HT1080 (cell line): Measurements from ENCODE around the gene FBXW7. TPM values are rescaled to one million over a fixed set of nuclear protein-coding genes. Genes with fewer than 3 reads are reported as not detected.

Experiments
- DNase-seq: peaks from one replicate; pipeline ENCODE4 v3.0.0-alpha.2; 2015; ENCODE audit warnings: low read depth
- total RNA-seq: library from RNA; depleted of rRNA; stranded (reverse); fragments of >200 nt; shearing (Covaris generic); gene quantifications from 2 replicates; pipeline ENCODE4 v1.2.3, GENCODE V29; 2014

The FBXW7 gene
- total RNA-seq, 1 experiment from 2014 or later: 17.4 TPM

DNA sequence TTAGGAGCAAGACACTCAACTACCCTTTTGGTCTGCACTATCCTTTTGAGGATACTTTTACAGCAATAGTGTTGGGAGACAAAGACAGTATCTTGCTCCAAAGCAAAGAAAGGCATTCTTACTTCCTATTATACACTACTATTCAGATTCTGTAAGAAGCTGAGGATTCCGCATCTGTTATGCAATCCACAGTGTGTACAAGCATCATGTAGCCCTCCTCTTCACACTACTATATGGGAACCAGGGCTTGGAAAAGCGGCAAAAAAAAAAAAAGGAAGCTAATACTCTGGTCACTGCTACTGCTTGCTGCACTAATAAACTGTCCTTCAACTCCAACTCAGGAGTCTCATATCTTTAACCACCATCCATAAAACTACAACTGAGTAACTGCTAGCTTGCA lies 59.1 kb downstream of the FBXW7 start:
- no peak for DNase-seq

DNA sequence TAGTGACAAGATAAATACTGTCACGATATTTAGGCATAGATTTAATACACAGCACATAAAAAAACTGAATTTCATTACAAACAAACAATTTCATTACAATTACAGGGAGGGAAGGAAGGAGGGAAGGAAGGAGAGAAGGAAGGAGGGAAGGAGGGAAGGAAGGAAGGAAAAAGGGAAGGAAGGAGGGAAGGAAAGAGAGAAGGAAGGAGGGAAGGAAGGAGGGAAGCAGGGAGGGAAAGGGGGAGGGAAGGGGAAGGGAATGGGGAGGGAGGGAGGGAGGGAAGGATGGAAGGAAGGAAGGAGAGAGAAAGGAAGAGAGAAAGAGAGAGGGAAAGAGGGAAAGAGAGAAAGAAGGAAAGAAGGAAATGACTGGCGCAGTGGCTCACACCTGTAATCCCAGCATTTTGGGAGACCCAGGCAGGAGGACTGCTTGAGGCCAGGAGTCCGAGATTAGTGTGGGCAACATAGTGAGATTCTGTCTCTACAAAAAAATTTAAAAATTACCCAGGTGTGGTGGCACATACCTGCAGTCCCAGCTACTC lies 64.6 kb downstream of the FBXW7 start:
- DNase-seq: no peak

DNA sequence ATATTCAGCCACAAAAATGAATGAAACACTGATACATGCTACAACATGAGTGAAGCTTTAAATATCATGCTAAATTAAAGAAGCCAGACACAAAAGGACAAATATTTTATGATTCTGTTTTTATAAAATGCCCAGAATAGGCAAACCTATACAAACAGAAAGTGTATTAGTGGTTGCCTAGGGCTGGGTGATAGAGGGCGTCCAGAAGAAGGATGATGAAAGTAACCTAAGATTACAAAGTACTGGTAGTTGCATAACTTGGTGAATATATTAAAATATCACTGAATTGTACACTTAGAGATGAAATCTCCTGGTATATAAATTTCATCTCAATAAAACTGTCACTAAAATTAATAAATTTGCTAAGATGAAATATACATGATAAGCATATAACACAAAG lies 67.5 kb downstream of the FBXW7 start:
- DNase-seq: no peak

DNA sequence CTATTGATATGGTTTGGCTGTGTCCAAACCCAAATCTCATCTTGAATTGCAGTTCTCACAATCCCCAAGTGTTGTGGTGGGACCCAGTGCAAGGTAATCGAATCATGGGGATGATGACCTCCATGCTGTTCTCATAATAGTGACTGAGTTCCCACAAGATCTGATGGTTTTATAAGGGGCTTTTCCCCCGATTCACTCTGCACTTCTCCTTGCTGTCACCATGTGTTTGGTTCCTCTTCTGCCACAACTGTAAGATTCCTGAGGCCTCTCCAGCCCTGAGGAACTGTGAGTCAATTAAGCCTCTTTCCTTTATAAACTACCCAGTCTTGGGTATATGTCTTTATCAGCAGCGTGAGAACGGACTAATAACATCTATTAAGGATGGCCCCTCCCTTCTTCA lies 68.8 kb downstream of the FBXW7 start:
- no peak for DNase-seq

DNA sequence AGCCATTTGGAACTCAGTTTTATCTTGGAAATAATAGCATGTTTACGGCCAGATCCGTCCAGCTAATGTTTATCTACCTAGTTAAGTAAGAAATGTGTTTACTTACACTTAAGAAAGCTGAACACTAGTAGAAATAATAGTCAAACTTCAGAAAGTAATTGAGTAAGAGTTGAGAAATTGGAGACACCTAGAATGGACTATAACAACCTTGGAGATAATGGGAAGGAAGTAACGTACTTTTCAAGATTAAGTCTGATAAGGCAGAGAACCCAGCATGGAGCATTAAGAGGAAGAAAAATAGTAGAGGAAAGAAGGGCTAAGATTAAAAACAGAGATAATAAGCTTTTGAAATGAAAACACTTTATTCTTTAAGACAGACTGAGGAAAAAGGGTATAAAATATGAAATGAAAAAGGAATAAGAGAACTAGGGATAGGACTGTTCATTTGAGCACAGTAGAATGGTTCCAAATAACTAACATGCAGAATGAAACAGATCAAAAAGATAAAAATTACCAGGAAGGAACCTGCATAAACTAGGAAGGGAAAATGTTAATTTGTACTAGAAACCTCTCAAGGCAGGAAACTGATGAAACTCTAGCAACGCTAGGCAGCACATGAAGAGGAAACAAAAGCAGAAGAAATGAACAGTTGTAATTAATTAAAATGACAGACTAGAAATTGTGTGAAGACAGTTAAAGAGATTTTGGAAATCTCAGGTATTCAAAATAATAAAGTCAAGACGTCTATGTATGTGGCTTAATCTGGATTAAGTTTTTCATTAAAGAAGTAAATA lies 71.7 kb downstream of the FBXW7 start:
- DNase-seq: no peak

DNA sequence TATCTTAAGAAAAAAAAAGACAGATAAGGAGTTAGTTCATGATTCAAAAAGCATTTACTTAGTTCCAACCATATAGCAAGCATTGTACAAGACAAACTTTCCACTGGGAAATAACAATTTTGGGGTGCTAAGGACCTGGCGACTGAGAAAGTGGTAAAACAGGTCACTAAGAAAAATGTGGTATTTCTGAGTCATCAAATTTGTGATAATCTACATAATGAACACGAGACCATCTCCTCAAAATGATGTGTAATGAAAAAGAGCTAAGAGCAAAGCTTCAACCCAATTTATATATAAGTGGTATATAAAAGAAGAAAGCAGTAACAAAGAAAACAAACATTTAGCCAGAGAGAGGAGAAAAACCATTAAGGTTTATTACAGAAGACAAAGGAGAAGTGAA lies 72.3 kb downstream of the FBXW7 start:
- no peak for DNase-seq

DNA sequence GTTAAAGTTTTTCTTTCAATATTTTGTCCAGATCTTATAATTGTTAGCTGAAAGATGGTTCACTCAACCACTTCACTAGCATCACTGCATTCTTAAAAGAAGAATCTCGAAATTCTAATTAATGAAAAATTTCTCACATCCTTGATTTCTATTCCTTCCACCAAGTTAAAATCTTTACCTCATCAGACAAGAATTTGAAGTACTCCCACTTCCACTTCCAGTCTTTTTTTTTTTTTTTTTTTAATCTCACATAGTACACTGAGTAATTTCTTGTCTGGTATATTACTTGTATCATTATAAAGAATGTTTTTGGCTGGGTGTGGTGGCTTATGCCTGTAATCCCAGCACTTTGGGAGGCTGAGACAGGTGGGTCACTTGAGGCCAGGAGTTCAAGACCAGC lies 73.2 kb downstream of the FBXW7 start:
- peak; percentile 4 for DNase-seq

DNA sequence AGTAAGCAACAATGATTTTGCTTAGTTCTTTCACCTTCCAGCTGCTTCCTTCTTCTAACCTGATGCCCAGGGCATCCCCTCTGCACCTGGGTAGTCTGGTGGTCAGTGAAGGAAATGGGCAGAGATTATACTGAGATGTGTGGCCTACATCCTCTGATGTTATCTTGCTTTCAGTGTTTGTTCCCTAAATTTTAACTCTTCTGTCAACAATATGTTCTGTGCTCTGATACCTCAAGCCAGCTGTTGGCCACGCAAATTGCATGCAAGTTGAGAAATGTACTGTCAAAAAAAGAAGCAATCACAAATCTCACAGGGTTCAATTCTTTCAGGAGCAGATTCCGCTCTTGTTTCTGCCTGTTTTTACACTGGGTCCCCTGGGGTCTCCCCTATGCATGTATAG lies 73.8 kb downstream of the FBXW7 start:
- no peak for DNase-seq

DNA sequence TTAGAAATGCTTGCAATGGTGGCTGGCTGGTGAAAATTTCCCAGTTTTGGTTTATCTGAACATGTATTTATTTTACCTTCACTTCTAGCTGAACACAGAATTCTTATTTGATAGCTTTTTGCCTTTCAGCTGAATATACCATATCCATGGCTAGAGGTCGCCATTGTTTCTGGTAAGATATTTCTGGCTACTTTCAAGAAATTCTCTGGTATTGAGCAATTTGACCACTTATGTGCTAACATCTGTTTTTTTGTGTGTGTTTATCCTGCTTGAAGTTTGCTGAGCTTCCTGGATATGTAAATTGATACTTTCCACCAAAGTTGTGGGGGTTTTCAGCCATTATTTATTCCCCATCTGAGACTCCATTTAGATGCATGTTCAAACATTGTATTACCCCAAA lies 75.4 kb downstream of the FBXW7 start:
- DNase-seq: peak; percentile 33

DNA sequence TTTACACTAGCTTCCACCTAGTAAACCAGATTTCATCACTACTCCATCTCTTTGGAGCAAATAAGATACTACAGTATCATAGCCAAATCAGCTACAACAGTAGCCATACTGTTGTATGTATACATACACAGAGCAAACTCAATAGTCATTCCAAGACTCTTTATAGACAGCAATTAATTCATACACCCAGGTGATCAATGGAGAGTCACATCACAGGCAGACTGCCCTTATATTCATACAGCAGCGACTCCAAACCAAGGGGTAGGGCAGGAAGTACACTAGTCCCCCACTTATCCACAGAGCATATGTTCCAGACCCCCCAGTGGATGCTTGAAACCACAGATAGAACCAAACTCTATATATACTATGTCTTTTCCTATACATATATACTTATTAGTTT lies 76.6 kb downstream of the FBXW7 start:
- DNase-seq: no peak

DNA sequence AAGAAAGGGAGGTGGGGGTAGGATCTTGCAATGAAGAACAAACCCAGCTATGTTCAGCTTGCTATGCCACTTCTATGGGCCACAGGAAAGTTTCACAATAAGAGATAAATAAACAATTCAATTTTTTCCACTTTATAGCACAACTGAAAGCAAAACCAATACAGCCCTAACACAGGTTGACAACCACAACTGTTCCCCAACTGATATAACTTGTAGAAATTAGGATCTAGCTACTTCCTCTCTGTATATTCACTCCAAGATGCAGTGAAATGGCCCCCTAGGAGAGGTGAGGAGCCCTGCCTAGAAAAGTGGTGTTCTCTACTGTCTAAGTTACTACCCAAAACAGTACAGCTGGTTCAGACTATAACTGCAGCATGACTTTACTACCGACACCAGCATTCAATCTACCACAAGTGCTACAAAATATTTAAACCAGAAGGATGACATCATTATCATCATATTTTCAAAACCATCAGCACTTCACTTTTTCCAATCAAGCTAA lies 77.0 kb downstream of the FBXW7 start:
- DNase-seq: no peak

DNA sequence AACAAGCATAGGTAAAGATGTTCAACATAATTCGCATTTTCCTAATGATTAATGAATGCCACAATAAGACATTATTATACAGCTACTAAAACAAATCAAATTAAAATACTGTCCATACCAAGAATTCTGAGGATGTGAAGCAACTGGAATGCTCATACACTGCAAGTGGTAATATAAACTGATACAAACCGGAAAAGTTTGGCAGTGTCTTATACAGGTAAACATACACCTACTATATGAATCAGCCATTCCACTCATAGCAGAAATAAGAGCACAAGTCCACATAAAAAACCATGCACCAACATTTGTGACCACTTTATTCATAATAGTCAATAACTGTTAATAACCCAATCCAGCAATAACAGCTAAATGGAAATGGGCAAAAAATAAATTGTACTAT lies 79.3 kb downstream of the FBXW7 start:
- DNase-seq: no peak

DNA sequence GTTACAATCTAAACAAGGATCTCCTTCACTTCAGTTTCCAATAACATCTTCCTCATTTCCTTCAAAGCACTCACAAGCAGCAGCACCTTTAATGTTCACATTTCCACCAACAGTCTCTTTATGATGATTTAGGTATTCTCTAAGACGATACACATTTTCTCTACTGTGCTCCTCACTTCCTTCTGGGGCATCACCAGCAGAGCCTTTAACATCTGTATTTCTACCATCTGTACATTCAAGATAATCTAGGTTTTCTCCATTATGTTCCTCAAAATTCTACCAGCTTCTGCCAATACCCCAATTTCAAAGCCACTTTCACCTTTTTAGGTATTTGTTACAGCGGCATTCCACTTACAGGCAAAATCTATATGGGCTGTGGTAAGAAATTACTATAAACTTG lies 80.6 kb downstream of the FBXW7 start:
- no peak for DNase-seq

DNA sequence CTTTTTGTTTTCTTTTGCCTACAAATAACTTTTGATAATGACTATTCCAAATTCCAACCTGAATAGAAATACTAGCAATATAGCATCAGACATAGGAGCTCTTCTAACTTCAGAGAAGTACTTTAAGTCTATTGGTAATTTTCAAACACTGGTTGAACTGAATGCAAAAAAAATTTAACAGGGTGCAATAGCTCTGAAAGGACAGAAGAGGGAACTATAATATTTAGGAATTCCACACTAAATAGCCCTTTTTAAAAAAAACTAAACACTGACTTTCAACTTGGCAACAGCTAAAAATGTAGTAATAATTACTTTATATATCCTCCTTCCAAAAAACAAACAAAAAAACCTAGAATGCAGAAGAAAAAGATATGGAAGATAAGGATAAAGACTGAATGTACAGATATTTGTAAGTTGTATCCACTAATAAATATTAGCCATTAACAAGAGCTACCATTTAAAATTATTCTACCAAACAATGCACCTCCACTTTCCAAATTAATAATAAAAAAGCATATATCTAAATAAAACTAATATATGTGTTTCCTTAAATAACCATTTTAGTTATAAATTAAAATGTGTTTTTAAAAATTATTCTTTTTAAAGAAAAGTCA lies 81.4 kb downstream of the FBXW7 start:
- DNase-seq: peak; percentile 43

DNA sequence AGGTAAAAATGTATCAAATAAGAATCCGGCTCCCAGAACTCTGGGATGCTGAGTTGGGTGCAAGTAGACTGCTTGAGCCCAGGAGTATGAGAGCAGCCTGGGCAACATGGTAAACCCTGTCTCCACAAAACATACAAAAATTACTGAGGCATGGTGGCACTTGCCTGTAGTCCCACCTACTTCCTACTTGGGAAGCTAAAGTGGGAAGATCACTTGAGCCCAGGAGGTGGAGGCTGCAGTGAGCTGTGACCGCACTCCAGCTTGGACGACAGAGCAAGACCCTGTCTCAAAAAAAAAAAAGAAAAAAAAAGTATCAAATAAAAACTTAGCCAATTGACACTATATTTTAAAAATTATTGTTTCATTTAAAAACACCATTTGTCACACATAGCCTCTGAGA lies 84.4 kb downstream of the FBXW7 start:
- no peak for DNase-seq

DNA sequence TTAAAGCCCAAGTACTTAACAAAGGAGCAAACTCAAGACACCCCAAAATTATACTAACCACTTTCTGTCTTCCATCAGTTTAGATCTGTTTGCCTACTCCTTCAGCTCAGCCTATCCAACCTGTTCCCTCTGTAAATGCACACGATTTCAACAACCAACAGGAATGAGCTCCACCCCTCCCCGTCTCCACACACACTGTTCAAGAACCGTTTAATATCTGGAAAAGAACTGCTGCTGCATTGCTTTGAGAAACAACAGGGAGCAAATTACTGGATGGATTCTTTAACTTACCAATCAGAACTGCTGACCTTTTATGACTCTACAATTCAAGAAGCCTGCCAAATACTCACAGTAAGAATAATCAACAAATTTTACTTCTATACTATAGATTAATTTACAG lies 87.0 kb downstream of the FBXW7 start:
- DNase-seq: no peak

DNA sequence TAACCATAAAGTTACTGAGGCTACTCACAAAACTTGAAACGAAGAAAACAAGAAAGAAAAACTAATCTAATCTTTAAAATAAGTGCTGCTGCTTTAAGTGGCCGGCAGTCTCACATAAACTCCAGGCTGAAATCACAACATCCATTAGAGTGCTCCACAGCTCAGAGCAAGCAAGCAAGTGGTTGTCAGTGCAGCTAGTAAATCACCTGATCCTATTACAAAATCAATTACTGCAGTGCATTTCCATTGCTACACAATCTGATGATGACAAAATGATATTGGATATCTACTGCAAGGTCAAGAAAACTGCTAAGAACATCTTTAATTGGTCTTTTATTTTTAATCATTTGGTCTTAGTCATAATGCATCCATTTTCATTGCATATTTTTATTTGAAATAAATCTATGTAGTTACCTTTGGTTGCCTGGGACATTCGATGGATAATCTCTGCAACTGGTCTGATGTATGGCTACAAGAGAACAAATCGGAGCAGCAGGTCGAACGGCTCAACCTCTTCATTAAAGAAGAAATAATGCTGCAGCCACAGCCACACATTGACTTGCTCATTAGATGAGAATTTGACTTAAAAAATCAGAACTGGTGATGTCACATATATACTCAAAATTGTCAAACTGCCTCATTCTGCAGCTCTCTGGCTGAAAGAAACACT lies 87.7 kb downstream of the FBXW7 start:
- DNase-seq: no peak

DNA sequence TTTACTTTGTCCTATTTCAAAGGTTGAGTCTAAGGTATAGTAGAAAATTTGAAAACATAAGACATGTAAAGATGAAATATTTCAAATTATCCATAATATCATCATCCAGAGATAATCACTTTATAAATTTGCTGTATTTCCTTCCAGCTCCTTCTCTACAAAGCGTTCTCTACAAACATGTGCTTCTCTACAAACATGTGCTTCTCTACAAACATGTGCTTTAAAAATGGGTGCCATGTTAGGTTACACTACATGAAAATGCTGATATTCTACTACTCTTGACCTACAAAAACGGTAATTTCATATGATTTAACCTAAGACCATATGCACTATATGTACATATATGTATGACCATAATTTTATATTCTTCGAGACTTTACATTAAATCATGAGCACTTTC lies 92.0 kb downstream of the FBXW7 start:
- DNase-seq: no peak

DNA sequence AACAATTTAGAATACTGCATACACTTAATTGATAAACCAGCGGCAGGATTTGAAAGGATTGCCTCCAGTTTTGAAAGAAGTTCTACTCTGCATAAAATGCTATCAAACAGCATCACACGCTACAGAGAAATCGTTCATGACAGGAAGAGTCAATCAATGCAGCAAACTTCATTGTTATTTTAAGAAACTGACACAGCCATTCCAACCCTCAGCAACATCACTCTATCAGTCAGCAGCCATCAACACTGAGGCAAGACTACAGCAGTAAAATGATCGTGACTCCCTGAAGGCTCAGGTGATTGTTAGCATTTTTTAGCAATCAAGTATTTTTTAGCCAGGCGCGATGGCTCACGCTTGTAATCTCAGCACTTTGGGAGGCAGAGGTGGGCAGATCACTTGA lies 98.3 kb downstream of the FBXW7 start:
- DNase-seq: no peak

DNA sequence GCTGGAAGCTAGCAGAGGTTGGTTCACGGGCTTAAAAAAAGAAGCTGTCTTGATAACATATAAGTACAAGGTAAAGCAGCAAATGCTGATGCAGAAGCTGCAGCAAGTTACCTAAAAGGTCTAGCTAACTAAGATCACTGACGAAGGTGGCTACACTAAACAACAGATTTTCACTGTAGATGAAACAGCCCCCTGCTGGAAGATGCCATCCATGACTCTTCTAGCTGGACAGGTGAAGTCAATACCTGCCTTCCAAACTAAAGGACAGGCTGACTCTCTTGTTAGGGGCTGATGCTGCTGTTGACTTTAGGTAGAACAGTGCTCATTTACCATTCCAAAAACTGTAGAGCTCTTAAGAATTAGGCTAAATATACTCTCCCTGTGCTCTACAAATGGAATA lies 99.5 kb downstream of the FBXW7 start:
- DNase-seq: no peak

DNA sequence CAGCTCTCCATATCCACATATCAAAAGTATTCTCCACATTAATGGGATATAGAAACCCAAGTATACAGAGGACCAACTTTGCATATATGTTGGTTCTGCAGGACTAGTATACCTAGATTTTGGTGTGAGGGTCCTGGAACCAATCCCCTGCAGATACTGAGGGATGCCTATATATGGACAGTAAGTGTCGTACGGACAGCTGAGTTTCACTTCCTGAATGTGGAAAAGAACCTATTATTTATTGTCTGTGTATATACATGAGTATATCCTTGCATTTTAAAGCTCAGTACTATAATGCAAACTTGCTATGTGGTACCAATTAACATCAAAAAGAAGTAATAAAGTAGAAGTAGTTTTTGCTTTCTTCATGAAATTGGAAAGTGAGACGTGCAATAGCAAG lies 101.9 kb downstream of the FBXW7 start:
- no peak for DNase-seq

DNA sequence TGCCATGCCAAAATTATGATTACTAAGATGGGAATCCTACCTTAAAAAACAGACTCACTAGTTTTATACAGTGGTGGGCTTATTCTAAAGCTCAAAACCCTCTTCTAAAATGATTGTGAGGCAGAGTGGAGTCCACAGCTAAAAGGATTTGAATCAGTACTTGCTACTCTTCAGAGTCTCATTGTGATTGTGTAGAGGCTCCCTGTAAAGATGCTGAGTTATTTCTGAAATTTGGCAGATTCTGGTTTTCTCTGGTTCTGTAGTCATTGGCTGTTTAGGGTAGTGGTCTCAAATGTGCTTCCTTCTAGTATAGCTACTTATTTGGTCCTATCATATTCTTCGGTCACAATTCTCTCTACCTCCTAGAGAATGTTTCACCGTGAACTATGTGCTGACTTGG lies 104.1 kb downstream of the FBXW7 start:
- no peak for DNase-seq
